ENCODE measurements around the gene PRB3.

Gene PRB3

DNA sequence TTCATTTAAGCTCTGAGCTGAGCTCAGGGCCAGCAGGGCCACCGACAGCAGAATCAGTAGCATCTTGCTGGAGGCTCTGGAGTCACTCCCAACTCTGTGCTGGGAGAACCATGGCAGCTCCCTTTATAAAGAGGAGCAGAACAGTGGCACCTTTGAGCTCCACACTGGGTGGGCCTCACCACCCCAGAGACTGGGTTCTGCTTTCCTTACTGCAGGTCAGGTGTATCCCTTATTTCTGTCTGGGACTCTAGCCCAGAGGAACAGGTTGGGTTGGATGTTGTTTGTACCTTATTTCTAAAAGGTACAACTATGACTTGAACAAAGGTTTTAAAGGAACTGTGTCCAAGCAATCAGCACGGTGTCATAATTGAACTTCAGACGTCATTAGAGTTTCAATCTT is at the start of gene PRB3:
TSS of gene PRB3 (minus strand) at position 101 of the 400 bp plus-strand sequence. CDS start at position 63, 38 bp downstream.
- H3K9me3 ChIP-seq (ENCODE audit: insufficient read depth, low read length), result no peaks in the 10 kb centered on the region
- no peaks in the 10 kb centered on the region for H3K27me3 ChIP-seq (ENCODE audit: insufficient read depth, insufficient read length)
- no peaks in the 10 kb centered on the region for H3K4me1 ChIP-seq (ENCODE audit: insufficient read depth, insufficient read length)
- no peak for DNase-seq (ENCODE audit: low read depth, low spot score)
- H3K4me3 ChIP-seq (ENCODE audit: insufficient read length, low read depth), result no peak within 1 kb of the TSS
- no peak within 1 kb of the TSS for H3K9ac ChIP-seq (ENCODE audit: insufficient read length, low read depth)
- no peaks in the 10 kb centered on the region for H3K36me3 ChIP-seq (ENCODE audit: insufficient read depth, insufficient read length, low read length)
- no peak for TF ChIP-seq YY1 (IDR thresholded peaks at IDR 0.05; ENCODE audit: insufficient read depth, insufficient read length)
- TF ChIP-seq ZNF274 (IDR thresholded peaks at IDR 0.05; ENCODE audit: low read depth, low read length), result no peak
- no peak for TF ChIP-seq SUZ12 (IDR thresholded peaks at IDR 0.05; ENCODE audit: extremely low read depth, insufficient read depth, insufficient read length)

DNA sequence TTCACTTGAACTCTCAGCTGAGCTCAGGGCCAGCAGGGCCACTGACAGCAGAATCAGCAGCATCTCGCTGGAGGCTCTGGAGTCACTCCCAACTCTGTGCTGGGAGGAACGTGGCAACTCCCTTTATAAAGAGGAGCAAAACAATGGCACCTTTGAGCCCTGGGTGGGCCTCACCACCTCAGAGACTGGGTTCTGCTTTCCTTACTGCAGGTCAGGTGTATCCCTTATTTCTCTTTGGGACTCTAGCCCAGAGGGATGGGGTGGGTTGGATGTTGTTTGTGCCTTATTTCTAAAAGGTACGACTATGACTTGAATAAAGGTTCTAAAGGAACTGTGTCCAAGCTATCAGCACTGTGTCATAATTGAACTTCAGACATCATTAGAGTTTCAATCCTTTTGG is 40.8 kb upstream of the PRB3 start, which contains the start of gene PRB4:
TSS of gene PRB4 (minus strand) at position 101 of the 400 bp plus-strand sequence. CDS start at position 63, 38 bp downstream.
- no peak for DNase-seq (ENCODE audit: low read depth, low spot score)
- H3K9ac ChIP-seq (ENCODE audit: insufficient read length, low read depth), result no peak within 1 kb of the TSS

DNA sequence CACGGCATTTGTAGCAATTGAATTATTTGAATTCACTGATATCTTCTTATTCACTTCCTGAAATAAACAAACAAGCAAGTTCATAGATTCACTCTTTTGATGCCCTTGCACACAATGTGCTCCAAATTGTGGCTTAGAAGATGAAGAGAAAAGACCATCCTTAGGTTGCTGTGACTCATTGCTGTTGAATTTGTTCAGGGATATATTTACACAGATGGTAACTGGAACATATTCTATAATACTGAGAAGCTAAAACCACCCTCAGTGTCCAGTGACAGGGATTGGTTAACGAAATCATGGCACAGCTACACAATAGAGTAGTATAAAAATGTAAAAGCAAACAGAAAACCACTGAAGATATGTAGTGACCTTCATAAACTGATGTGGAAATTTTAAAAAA is 37.6 kb upstream of the PRB3 start:
- no peaks in the 10 kb centered on the region for H3K27me3 ChIP-seq (ENCODE audit: insufficient read depth, insufficient read length)
- no peak for DNase-seq (ENCODE audit: low read depth, low spot score)
- H3K9me3 ChIP-seq (ENCODE audit: insufficient read depth, low read length), result no peaks in the 10 kb centered on the region
- TF ChIP-seq YY1 (IDR thresholded peaks at IDR 0.05; ENCODE audit: insufficient read depth, insufficient read length) (no peak), SUZ12 (IDR thresholded peaks at IDR 0.05; ENCODE audit: extremely low read depth, insufficient read depth, insufficient read length) (no peak), ZNF274 (IDR thresholded peaks at IDR 0.05; ENCODE audit: low read depth, low read length) (no peak)
- H3K9ac ChIP-seq (ENCODE audit: insufficient read length, low read depth), result no peak overlapping the region
- no peak overlapping the region for H3K4me3 ChIP-seq (ENCODE audit: insufficient read length, low read depth)
- no peaks in the 10 kb centered on the region for H3K4me1 ChIP-seq (ENCODE audit: insufficient read depth, insufficient read length)
- H3K36me3 ChIP-seq (ENCODE audit: insufficient read depth, insufficient read length, low read length), result no peaks in the 10 kb centered on the region

More for the DNA sequence above, 40.8 kb upstream of the PRB3 start, which contains the start of gene PRB4:
- TF ChIP-seq SUZ12 (IDR thresholded peaks at IDR 0.05; ENCODE audit: extremely low read depth, insufficient read depth, insufficient read length), result no peak
- no peak for TF ChIP-seq ZNF274 (IDR thresholded peaks at IDR 0.05; ENCODE audit: low read depth, low read length)
- TF ChIP-seq YY1 (IDR thresholded peaks at IDR 0.05; ENCODE audit: insufficient read depth, insufficient read length), result no peak
- H3K4me3 ChIP-seq (ENCODE audit: insufficient read length, low read depth), result no peak within 1 kb of the TSS
- no peaks in the 10 kb centered on the region for H3K27me3 ChIP-seq (ENCODE audit: insufficient read depth, insufficient read length)
- no peaks in the 10 kb centered on the region for H3K4me1 ChIP-seq (ENCODE audit: insufficient read depth, insufficient read length)
- H3K9me3 ChIP-seq (ENCODE audit: insufficient read depth, low read length), result no peaks in the 10 kb centered on the region
- H3K36me3 ChIP-seq (ENCODE audit: insufficient read depth, insufficient read length, low read length), result no peaks in the 10 kb centered on the region

- H3K9me3 ChIP-seq (ENCODE audit: insufficient read depth, low read length), result no peaks in the 10 kb centered on the region
- DNase-seq (ENCODE audit: low read depth, low spot score), result no peak
- no peaks in the 10 kb centered on the region for H3K4me1 ChIP-seq (ENCODE audit: insufficient read depth, insufficient read length)
- TF ChIP-seq ZNF274 (IDR thresholded peaks at IDR 0.05; ENCODE audit: low read depth, low read length) (no peak), SUZ12 (IDR thresholded peaks at IDR 0.05; ENCODE audit: extremely low read depth, insufficient read depth, insufficient read length) (no peak), YY1 (IDR thresholded peaks at IDR 0.05; ENCODE audit: insufficient read depth, insufficient read length) (no peak)
- no peaks in the 10 kb centered on the region for H3K27me3 ChIP-seq (ENCODE audit: insufficient read depth, insufficient read length)
- no peak overlapping the region for H3K4me3 ChIP-seq (ENCODE audit: insufficient read length, low read depth)
- H3K9ac ChIP-seq (ENCODE audit: insufficient read length, low read depth), result no peak overlapping the region
- H3K36me3 ChIP-seq (ENCODE audit: insufficient read depth, insufficient read length, low read length), result no peaks in the 10 kb centered on the region
Measured at GRCh38 chr12:11273449-11273848, 3.9 kb upstream of the PRB3 start.

- Histone ChIP-seq H3K4me3 (ENCODE audit: insufficient read length, low read depth) (no peak overlapping the region), H3K4me1 (ENCODE audit: insufficient read depth, insufficient read length) (no peaks in the 10 kb centered on the region), H3K9me3 (ENCODE audit: insufficient read depth, low read length) (no peaks in the 10 kb centered on the region), H3K36me3 (ENCODE audit: insufficient read depth, insufficient read length, low read length) (no peaks in the 10 kb centered on the region), H3K9ac (ENCODE audit: insufficient read length, low read depth) (no peak overlapping the region), H3K27me3 (ENCODE audit: insufficient read depth, insufficient read length) (no peaks in the 10 kb centered on the region)
- TF ChIP-seq ZNF274 (IDR thresholded peaks at IDR 0.05; ENCODE audit: low read depth, low read length), result no peak
- no peak for TF ChIP-seq SUZ12 (IDR thresholded peaks at IDR 0.05; ENCODE audit: extremely low read depth, insufficient read depth, insufficient read length)
- TF ChIP-seq YY1 (IDR thresholded peaks at IDR 0.05; ENCODE audit: insufficient read depth, insufficient read length), result no peak
- no peak for DNase-seq (ENCODE audit: low read depth, low spot score)
Measured at GRCh38 chr12:11264501-11264900, 5.0 kb downstream of the PRB3 start.

DNA sequence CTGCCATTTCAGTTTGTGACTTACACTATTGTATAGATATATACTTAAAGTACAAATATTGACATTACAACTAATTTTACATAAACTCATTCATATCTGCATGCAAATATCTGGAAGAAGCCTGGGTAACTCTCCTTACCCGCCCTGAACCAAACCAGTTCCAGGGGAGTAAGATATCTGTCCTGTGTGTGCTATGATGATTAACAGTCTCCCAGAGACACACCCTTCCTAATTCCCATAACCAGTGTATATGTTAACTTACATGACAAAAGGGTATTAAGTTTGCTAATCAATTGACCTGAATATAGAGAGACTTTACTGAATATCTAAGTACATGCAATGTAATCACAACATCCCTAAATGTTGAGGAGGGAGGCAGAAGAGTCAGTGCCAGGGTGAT is 23.0 kb downstream of the PRB3 start:
- H3K27me3 ChIP-seq (ENCODE audit: insufficient read depth, insufficient read length), result no peaks in the 10 kb centered on the region
- no peak overlapping the region for H3K9ac ChIP-seq (ENCODE audit: insufficient read length, low read depth)
- H3K36me3 ChIP-seq (ENCODE audit: insufficient read depth, insufficient read length, low read length), result no peaks in the 10 kb centered on the region
- no peaks in the 10 kb centered on the region for H3K4me1 ChIP-seq (ENCODE audit: insufficient read depth, insufficient read length)
- H3K9me3 ChIP-seq (ENCODE audit: insufficient read depth, low read length), result no peaks in the 10 kb centered on the region
- no peak for DNase-seq (ENCODE audit: low read depth, low spot score)
- TF ChIP-seq YY1 (IDR thresholded peaks at IDR 0.05; ENCODE audit: insufficient read depth, insufficient read length) (no peak), ZNF274 (IDR thresholded peaks at IDR 0.05; ENCODE audit: low read depth, low read length) (no peak), SUZ12 (IDR thresholded peaks at IDR 0.05; ENCODE audit: extremely low read depth, insufficient read depth, insufficient read length) (no peak)
- no peak overlapping the region for H3K4me3 ChIP-seq (ENCODE audit: insufficient read length, low read depth)

DNA sequence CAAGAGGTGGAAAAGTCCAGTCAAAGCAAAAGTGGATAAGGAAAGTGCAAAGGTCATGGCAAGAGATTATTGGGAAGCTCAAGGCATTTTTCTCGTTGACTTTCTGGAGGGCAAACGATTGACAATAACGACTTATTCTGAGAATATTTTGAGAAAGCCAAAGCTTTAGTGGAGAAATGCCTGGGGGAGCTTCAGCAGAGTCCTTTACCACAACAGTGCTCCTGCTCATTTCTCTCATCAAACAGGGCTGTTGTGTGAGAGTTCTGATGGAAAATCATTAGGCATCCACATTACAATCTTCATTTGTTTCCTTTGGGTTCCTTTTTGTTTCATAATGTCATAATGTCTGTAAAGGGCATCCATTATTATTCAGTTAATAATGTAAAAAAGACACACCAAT is 26.9 kb downstream of the PRB3 start:
- H3K4me3 ChIP-seq (ENCODE audit: insufficient read length, low read depth), result no peak overlapping the region
- no peaks in the 10 kb centered on the region for H3K9me3 ChIP-seq (ENCODE audit: insufficient read depth, low read length)
- no peak overlapping the region for H3K9ac ChIP-seq (ENCODE audit: insufficient read length, low read depth)
- no peaks in the 10 kb centered on the region for H3K36me3 ChIP-seq (ENCODE audit: insufficient read depth, insufficient read length, low read length)
- no peaks in the 10 kb centered on the region for H3K4me1 ChIP-seq (ENCODE audit: insufficient read depth, insufficient read length)
- DNase-seq (ENCODE audit: low read depth, low spot score), result no peak
- no peaks in the 10 kb centered on the region for H3K27me3 ChIP-seq (ENCODE audit: insufficient read depth, insufficient read length)
- TF ChIP-seq YY1 (IDR thresholded peaks at IDR 0.05; ENCODE audit: insufficient read depth, insufficient read length), result no peak

All from NT2/D1 (cell line).